C4-2B (cell line): Measurements from ENCODE around the gene FSTL4.
"Not testable (repeated sequence)": the region's sequence is repeated elsewhere in the genome, so short reads cannot be mapped to it uniquely, and the experiment has no call there.

ENCODE experiments used
- H3K27ac ChIP-seq: fragments of 450-650 bp; 2 replicates; pipeline ENCODE4 v1.5.1; 2017
- CTCF ChIP-seq: fragments of 450-650 bp; conservative IDR thresholded peaks from 2 replicates; pipeline ENCODE4 v1.5.1; 2017; ENCODE audit warnings: mild to moderate bottlenecking
- ZFX ChIP-seq: fragments of 450-650 bp; IDR thresholded peaks from 2 replicates; pipeline ENCODE4 v1.6.1; 2017

FSTL4 gene

DNA sequence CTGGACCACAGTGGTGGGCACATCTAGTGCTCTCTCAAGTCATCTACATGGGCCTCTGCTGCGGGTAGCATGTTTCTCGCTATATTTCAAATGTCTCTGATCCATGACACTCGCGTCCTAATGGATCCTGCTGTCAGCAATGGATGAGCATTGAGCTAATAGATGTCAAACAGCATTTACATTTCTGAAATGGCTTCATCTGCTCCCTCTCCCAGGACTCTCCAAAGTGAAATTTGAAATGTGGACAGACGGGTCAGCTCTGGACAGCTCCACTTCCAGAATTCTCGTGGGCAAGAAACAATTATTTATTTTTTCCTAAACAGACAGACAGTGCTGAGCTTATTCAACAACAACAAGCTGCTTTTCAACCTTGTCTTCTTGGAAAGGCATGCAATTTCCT, 58.1 kb downstream of the FSTL4 start:
- no peak for TF ChIP-seq CTCF
- H3K27ac ChIP-seq: no peak overlapping the region

DNA sequence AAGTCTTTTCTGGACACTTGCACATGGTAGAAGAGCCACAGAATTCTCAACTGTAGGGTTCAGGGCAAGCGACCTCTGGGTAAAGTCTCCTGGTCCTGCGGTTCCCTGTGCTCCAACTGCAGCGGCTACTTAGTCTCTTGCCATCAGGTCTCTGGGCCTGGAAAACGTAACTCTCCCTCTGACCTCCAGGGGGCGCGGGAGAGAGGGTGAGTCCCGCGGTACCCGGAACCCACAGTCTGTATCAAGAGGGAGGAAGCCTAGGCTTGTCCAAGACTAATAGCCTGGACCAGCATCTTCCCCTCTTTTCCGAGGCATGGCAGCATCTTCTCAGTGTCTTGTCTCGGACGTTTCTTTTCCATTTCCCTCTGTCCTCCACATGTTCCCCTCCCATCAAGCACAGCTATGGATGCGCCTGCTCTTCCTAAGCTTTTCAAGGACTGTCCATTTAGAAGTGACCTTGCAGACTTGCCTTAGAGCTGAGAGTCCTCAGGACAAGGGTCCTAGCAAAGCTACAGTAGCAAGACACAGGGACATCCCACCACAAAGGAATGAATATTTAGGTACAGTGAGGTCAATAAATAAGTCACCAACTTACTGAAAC, 59.3 kb downstream of the FSTL4 start:
- no peak overlapping the region for H3K27ac ChIP-seq
- no peak for TF ChIP-seq ZFX
- TF ChIP-seq CTCF: peak; percentile 93

- TF ChIP-seq CTCF (no peak), ZFX (no peak)
- H3K27ac ChIP-seq: no peak overlapping the region
Observed at GRCh38 chr5:133546500-133546899, 65.8 kb downstream of the FSTL4 start.

DNA sequence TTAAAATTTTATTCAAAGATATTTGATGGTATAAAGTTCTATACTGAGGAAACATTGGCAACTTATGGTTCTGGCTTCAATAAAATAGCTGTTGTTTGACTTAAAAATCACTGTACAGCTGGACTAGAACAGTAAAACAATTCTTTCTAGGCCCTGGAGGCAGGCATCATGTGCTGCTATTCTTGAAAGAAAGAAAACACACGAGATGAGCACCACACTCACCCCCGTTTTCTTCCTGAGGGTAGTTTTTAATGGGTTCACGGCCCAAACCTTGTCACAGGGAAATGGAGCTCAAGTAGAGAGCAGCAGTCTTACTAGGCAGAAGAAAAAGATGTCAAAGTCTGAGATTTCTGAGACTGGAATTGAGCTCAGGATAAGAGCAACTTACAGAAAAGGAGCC, 68.0 kb downstream of the FSTL4 start:
- H3K27ac ChIP-seq: no peak overlapping the region
- no peak for TF ChIP-seq CTCF

DNA sequence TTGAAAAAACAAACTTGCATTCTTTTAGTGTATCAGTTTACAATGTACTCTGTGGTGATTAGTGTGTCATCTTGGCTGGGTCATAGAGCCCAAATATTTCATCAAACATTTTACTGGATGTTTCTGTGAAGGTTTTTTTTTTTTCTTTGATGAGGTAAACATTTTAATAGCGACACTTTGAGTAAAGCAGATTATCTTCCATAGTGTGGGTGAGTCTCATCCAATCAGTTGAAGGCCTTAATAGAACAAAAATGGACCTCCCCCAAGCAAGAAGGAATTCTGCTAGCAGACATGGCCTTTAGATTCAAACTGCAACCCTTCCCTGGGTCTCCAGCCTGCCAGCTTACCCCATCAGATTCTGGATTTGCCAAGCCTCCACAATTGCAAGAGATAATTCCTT, 72.5 kb downstream of the FSTL4 start:
- TF ChIP-seq CTCF (no peak), ZFX (no peak)

DNA sequence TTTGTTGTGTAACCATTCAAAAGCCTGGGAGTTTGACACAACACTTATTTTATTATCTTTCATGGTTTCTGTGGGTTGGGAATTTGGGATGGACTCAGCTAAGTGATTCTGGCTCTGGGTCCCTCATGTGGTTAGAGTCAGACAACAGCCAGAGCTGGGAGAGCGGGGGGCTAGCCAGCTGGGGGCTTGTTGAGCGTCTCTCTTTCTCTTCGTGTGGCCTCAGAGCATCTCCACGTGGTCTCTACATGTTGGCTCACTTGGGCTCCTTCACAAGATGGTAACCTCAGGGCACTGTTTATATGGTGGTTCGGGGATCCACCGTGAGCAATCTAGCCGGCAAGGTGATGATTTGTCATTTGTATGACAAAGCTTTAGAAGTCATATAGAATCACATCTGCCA, 73.6 kb downstream of the FSTL4 start:
- TF ChIP-seq CTCF (no peak), ZFX (no peak)
- H3K27ac ChIP-seq: no peak overlapping the region

More for the DNA sequence above, 72.5 kb downstream of the FSTL4 start:
- H3K27ac ChIP-seq: no peak overlapping the region

DNA sequence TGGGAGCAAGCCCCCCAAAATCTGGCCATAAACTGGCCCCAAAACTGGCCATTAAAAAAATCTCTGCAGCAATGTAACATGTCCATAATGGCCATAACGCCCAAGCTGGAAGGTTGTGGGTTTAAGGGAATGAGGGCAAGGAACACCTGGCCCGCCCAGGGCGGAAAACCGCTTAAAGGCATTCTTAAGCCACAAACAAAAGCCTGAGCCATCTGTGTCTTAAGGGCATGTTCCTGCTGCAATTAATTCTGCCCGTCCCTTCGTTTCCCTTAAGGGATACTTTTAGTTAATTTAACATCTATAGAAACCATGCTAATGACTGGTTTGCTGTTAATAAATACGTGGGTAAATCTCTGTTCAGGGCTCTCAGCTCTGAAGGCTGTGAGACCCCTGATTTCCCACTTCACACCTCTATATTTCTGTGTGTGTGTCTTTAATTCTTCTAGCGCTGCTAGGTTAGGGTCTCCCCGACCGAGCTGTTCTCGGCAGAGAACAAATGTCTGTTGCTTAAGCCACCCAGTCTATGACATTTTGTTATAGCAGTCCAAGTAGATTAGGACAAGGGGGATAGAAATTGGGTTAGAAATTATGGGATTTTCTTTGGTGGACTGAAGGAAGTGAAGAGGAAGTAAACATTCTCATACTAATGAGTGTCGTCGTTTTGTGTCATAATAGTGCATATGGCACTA, 77.0 kb downstream of the FSTL4 start:
- H3K27ac ChIP-seq: not testable (repeated sequence)

GRCh38 chr5:133534566-133534965, 77.8 kb downstream of the FSTL4 start:
- TF ChIP-seq ZFX: no peak
- TF ChIP-seq CTCF: no peak
- H3K27ac ChIP-seq: no peak overlapping the region
